ENCODE results near the gene MORN2.
"Not testable (repeated sequence)": the region's sequence is repeated elsewhere in the genome, so short reads cannot be mapped to it uniquely, and the experiment has no call there.

MORN2 gene

GRCh38 chr2:38875576-38876367 is at the start of gene MORN2, which contains the start of gene DHX57:
TSS of gene MORN2 (plus strand) at chr2:38875976.
TSS of gene DHX57 (minus strand) at chr2:38875934. CDS start at chr2:38868405, 7,529 bp downstream.
- TF ChIP-seq EZH2 (IDR thresholded peaks at IDR 0.05; ENCODE audit: borderline replicate concordance, low read length) = no peak
- TF ChIP-seq CTCF (IDR thresholded peaks at IDR 0.05; ENCODE audit: low read length) = no peak
- no peaks in the 10 kb centered on the region for H4K20me1 ChIP-seq (ENCODE audit: insufficient read depth, low read length)
- H3K36me3 ChIP-seq (ENCODE audit: insufficient read depth, low read length) = no peaks in the 10 kb centered on the region
- H2AFZ ChIP-seq (ENCODE audit: low read length) = 0 out of 2 replicates have a peak within 1 kb of the TSS, but pooled peaks have one; percentile 27
- H3K79me2 ChIP-seq (ENCODE audit: insufficient read depth, low read length) = peaks cover 13% of the 10 kb centered on the region
- no peaks in the 10 kb centered on the region for H3K9me3 ChIP-seq (ENCODE audit: low read length)
- H3F3A ChIP-seq (ENCODE audit: insufficient read depth, low read length) = no peaks in the 10 kb centered on the region
- peak within 1 kb of the TSS; percentile 57 for H3K9ac ChIP-seq (ENCODE audit: low read length)
- H3K4me3 ChIP-seq (ENCODE audit: low read depth, low read length, poor library complexity, severe bottlenecking) = peak within 1 kb of the TSS; percentile 69
- no peak within 1 kb of the TSS for H3K27ac ChIP-seq (ENCODE audit: low read depth, low read length, poor library complexity, severe bottlenecking)
- no peaks in the 10 kb centered on the region for H3K9me2 ChIP-seq (ENCODE audit: low read depth, low read length)
- no peaks in the 10 kb centered on the region for H3K27me3 ChIP-seq (ENCODE audit: insufficient read depth, low read length)
- peaks cover 17% of the 10 kb centered on the region for H3K4me1 ChIP-seq (ENCODE audit: insufficient read depth, low read length, severe bottlenecking)
- peak within 1 kb of the TSS; percentile 80 for H3K4me2 ChIP-seq (ENCODE audit: low read length)

- not testable (repeated sequence) for H3K27me3 ChIP-seq (ENCODE audit: insufficient read depth, low read length); H3K4me2 ChIP-seq (ENCODE audit: low read length); H3K9ac ChIP-seq (ENCODE audit: low read length); H4K20me1 ChIP-seq (ENCODE audit: insufficient read depth, low read length); H3K4me3 ChIP-seq (ENCODE audit: low read depth, low read length, poor library complexity, severe bottlenecking); H3K9me2 ChIP-seq (ENCODE audit: low read depth, low read length); H3K4me1 ChIP-seq (ENCODE audit: insufficient read depth, low read length, severe bottlenecking); H3F3A ChIP-seq (ENCODE audit: insufficient read depth, low read length); H3K9me3 ChIP-seq (ENCODE audit: low read length); H2AFZ ChIP-seq (ENCODE audit: low read length); H3K79me2 ChIP-seq (ENCODE audit: insufficient read depth, low read length); H3K27ac ChIP-seq (ENCODE audit: low read depth, low read length, poor library complexity, severe bottlenecking)
- H3K36me3 ChIP-seq (ENCODE audit: insufficient read depth, low read length) = peaks cover 27% of the 10 kb centered on the region
Measured at GRCh38 chr2:38827539-38828145, 48.1 kb upstream of the MORN2 start.

- H3K79me2 ChIP-seq (ENCODE audit: insufficient read depth, low read length) = no peaks in the 10 kb centered on the region
- no peak overlapping the region for H3K4me2 ChIP-seq (ENCODE audit: low read length)
- peaks cover 22% of the 10 kb centered on the region; the same call in 1 of the 2 replicates for H3K36me3 ChIP-seq (ENCODE audit: insufficient read depth, low read length)
- H4K20me1 ChIP-seq (ENCODE audit: insufficient read depth, low read length) = no peaks in the 10 kb centered on the region
- H3K4me1 ChIP-seq (ENCODE audit: insufficient read depth, low read length, severe bottlenecking) = peaks cover 8% of the 10 kb centered on the region
- no peak overlapping the region for H2AFZ ChIP-seq (ENCODE audit: low read length)
- H3K9ac ChIP-seq (ENCODE audit: low read length) = no peak overlapping the region
- H3K9me3 ChIP-seq (ENCODE audit: low read length) = no peaks in the 10 kb centered on the region
- no peaks in the 10 kb centered on the region for H3K9me2 ChIP-seq (ENCODE audit: low read depth, low read length)
- no peak overlapping the region for H3K4me3 ChIP-seq (ENCODE audit: low read depth, low read length, poor library complexity, severe bottlenecking)
- TF ChIP-seq CTCF (IDR thresholded peaks at IDR 0.05; ENCODE audit: low read length) (no peak), EZH2 (IDR thresholded peaks at IDR 0.05; ENCODE audit: borderline replicate concordance, low read length) (no peak)
- no peaks in the 10 kb centered on the region for H3F3A ChIP-seq (ENCODE audit: insufficient read depth, low read length)
- no peak overlapping the region for H3K27ac ChIP-seq (ENCODE audit: low read depth, low read length, poor library complexity, severe bottlenecking)
- no peaks in the 10 kb centered on the region for H3K27me3 ChIP-seq (ENCODE audit: insufficient read depth, low read length)
Measured at GRCh38 chr2:38828460-38828859, 47.3 kb upstream of the MORN2 start.

All from OCI-LY1 (cell line).